ENCODE data around the gene COX8A.

COX8A gene

DNA sequence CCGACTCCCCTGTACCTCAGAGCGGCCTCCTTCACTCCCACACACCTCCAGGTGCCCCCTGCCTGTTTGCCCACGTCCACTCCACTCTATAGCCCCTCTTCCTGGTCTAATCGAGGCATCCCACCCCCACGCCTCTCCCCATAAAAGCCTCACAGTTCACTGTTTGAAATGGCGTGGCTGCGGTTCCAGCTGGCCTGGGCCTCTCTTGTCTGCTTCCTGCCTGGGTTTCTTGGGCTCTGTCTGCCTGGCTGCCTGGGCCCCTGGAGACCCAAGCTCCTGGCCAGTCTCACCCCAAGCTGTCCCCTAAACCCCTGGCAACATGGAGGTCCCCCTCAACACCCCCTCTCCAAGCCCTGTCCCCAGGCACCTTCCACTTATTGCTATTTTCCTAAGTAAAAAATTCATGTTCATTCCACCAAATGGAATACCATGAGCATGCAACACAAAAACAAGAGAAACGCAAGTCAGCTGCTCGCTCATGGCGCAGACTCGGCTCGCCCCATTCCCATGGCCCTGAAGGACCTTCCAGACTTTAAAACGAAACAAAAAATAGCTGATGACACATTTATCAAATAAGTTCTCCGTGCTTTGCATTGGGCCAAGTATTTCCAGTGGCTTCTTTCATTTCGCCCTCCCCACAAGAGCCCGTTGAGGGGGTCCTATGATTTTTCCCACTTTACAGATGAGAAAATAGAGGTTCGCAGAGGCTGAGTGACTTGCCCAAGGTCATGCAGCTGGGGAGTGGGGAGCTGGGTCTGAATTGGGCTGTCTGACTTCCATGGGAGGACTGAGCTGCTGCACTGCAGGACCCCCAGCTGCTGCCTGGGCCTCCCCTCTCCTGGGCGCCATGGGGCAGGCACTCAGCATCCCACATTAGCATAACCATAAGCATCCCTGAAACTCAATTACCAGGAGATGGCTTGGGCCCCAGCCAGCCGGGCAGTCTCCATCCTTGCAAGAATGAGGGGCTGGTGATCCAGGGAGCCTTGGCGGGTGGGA is 49.6 kb downstream of the COX8A start:
- FAIRE-seq, result no peak

DNA sequence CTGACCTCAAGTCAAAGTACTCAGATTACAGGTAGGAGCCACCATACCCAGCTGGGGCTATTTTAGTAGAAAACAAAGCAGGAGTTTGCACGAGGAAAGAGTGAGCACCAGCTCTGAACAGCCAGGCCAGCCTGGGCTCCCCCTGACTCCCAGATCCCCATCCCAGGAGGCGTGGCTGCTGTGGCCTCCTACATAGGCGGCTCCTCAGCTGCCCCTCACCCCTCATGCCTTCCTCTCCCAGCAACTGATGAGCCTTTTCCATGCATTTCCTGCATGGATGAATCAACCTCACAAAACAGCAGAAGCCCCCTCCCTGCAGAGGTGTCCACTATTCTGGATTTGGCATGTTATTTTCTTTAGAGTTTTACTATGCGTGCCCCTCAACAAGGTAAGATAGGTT is 50.8 kb downstream of the COX8A start:
- FAIRE-seq, result no peak

Data from G401.6 (cell line).